IPS-20b (cell line): ENCODE data around the gene FOXR1.
A peak's percentile ranks its signal among the peaks of the same experiment; 100 is the strongest.
"Not testable (repeated sequence)": the region's sequence is repeated elsewhere in the genome, so short reads cannot be mapped to it uniquely, and the experiment has no call there.

Experiments
- H3K27ac ChIP-seq: one replicate; pipeline ENCODE4 v1.5.1; 2013; ENCODE audit warnings: low read length
- H3K27me3 ChIP-seq: 2 replicates; pipeline ENCODE4 v1.6.1; 2013; ENCODE audit warnings: mild to moderate bottlenecking, low read length, inconsistent platforms; ENCODE audit not compliant: insufficient read depth
- H3K36me3 ChIP-seq: 2 replicates; pipeline ENCODE4 v1.6.1; 2013; ENCODE audit warnings: low read depth, mild to moderate bottlenecking, inconsistent platforms, low read length, moderate library complexity; ENCODE audit not compliant: insufficient read depth
- H3K4me1 ChIP-seq: 2 replicates; pipeline ENCODE4 v1.6.1; 2013; ENCODE audit warnings: mild to moderate bottlenecking, control low read depth, inconsistent platforms, low read length, moderate library complexity; ENCODE audit not compliant: insufficient read depth
- H3K4me3 ChIP-seq: 2 replicates; pipeline ENCODE4 v1.5.1; 2013; ENCODE audit warnings: mild to moderate bottlenecking, low read length, inconsistent platforms
- H3K9ac ChIP-seq: 2 replicates; pipeline ENCODE4 v1.6.1; 2013; ENCODE audit warnings: low read depth, mild to moderate bottlenecking, inconsistent platforms, low read length, moderate library complexity
- H3K9me3 ChIP-seq: 2 replicates; pipeline ENCODE4 v1.6.1; 2013; ENCODE audit warnings: mild to moderate bottlenecking, low read depth, low read length, inconsistent platforms; ENCODE audit not compliant: insufficient read depth

FOXR1 gene

DNA sequence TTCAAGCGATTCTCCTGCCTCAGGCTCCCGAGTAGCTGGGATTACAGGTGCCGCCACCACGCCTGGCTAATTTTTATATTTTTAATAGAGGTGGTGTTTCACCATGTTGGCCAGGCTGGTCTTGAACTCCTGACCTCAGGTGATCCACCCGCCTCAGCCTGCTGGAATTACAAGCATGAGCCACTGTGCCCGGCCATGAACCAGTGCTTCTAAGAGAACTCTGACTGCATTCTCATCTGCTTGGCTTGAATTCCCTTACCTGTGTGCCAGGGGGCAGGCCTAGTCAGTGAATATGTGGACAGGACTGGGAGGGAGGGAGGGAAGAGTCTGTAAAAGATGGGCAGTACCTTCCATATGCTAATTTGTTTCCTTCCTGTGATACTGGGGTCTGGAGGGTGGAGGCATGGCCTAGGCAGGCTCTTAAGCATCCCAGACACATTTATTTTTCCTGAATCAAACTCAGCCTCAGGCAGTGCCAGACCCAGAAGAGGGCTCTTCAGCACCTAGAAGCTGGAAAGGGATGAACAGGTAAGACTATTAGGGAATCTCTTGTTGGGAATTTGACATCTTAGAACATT is 40.0 kb downstream of the FOXR1 start:
- Histone ChIP-seq H3K4me1 (peaks cover 2% of the 10 kb centered on the region; the same call in 1 of the 2 replicates), H3K4me3 (no peak overlapping the region), H3K9me3 (no peaks in the 10 kb centered on the region), H3K9ac (no peak overlapping the region), H3K27ac (no peak overlapping the region), H3K36me3 (peaks cover 90% of the 10 kb centered on the region), H3K27me3 (no peaks in the 10 kb centered on the region)

DNA sequence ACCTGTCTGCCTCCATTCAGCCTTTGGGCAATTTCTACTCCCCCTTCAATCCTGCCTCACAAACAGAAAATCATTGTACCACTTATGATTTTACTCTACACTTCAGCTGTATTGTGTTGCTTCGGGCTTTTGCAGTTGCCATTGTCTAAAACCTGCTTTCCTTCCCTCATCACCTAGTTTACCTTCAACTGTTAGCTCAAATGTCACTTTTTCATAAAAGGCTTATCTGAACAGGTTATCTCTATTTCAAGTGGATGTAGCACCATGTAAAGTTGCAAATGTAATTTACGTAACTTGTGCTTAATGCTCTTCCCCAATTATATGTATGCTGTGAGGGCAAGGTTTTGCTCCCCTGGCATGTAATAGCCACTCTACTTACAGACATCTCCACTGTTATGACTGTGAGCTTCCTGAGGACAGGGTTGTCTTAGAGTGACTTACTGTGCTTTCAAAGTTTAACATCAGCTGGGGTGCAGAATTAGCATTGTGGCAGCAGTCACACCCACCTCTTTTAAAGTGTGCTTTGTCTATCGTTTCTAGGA is 41.1 kb downstream of the FOXR1 start:
- Histone ChIP-seq H3K4me1 (peaks cover 5% of the 10 kb centered on the region; the same call in 1 of the 2 replicates), H3K9ac (no peak overlapping the region), H3K27ac (no peak overlapping the region), H3K27me3 (no peaks in the 10 kb centered on the region), H3K36me3 (peaks cover 91% of the 10 kb centered on the region), H3K9me3 (no peaks in the 10 kb centered on the region), H3K4me3 (no peak overlapping the region)

GRCh38 chr11:119014209-119014924 is 42.8 kb downstream of the FOXR1 start:
- H3K9me3 ChIP-seq, result no peaks in the 10 kb centered on the region
- H3K4me1 ChIP-seq, result peaks cover 5% of the 10 kb centered on the region; the same call in 1 of the 2 replicates
- H3K27ac ChIP-seq, result no peak overlapping the region
- H3K27me3 ChIP-seq, result no peaks in the 10 kb centered on the region
- peaks cover 81% of the 10 kb centered on the region for H3K36me3 ChIP-seq
- H3K9ac ChIP-seq, result no peak overlapping the region
- no peak overlapping the region for H3K4me3 ChIP-seq

DNA sequence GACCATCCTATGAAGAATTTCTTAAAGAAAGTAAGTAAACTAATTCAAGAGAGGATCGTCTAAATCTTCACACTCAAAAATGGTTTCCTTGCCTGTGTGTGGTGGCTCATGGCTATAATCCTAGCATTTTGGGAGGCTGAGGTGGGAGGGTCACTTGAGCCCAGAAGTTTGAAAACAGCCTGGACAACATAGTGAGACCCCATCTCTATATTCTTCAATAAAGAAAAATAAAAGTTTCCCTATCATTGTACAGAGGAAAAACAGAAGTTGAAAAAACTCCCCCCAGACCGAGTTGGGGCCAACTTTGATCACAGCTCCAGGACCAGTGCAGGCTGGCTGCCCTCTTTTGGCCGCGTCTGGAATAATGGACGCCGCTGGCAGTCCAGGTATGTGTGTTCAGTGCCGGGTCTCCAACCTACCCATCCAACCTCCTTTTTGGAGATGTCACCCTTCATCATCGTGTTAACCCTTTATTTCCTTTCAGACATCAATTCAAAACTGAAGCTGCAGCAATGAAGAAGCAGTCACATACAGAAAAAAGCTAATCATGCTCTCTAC is 43.6 kb downstream of the FOXR1 start:
- no peak overlapping the region for H3K27ac ChIP-seq
- H3K9me3 ChIP-seq, result no peaks in the 10 kb centered on the region
- peaks cover 77% of the 10 kb centered on the region for H3K36me3 ChIP-seq
- no peaks in the 10 kb centered on the region for H3K27me3 ChIP-seq
- H3K4me1 ChIP-seq, result peaks cover 10% of the 10 kb centered on the region
- H3K4me3 ChIP-seq, result no peak overlapping the region
- H3K9ac ChIP-seq, result no peak overlapping the region

GRCh38 chr11:119016216-119017009 is 44.9 kb downstream of the FOXR1 start:
- Histone ChIP-seq H3K9me3 (no peaks in the 10 kb centered on the region), H3K27ac (no peak overlapping the region), H3K4me1 (peaks cover 10% of the 10 kb centered on the region), H3K27me3 (no peaks in the 10 kb centered on the region), H3K9ac (peak overlapping the region; percentile 99; the same call in 1 of the 2 replicates), H3K36me3 (peaks cover 73% of the 10 kb centered on the region), H3K4me3 (peak overlapping the region; percentile 85)

GRCh38 chr11:119017377-119017776 is 45.8 kb downstream of the FOXR1 start:
- not testable (repeated sequence) for H3K9me3 ChIP-seq, H3K27me3 ChIP-seq, H3K4me1 ChIP-seq
- peaks cover 73% of the 10 kb centered on the region for H3K36me3 ChIP-seq
- peak overlapping the region; percentile 96 for H3K27ac ChIP-seq
- H3K4me3 ChIP-seq, result peak overlapping the region; percentile 85
- H3K9ac ChIP-seq, result peak overlapping the region; percentile 99

DNA sequence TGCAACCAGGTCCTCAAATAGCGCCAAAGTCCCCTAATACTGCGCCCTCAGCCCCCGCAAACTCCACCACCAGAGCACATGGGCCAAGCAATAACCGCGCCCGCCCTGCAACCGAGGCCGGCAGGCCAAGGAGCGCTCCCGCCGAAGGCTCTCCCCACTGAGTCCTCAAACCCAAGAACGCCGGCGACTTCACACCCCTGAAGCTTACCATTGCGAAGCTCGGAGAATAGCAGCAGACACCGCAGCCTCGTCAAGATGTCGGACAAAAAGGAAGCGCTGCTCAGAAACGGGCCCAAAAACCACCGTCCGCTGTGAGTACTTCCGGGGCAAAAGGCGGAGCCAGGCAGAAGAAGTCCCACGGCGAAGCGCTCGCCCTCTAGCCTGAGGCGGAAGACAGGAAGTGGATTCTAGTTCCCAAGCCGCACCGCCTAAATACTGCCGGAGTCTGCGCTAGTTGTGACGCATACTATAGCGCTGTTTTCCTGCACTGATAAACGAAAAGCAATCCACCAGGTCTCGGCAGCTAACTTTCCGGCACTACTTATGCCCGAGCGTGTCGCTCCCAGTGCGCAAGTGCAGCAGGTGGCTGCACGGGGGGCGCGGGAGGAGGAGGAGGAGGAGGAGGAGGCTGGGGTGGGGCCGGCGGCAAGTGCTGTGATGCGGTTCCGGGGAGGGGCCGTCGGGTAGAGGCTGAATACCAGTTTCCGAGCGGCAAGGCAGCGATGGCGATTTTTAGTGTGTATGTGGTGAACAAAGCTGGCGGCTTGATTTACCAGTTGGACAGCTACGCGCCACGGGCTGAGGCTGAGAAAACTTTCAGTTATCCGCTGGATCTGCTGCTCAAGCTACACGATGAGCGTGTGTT is 46.7 kb downstream of the FOXR1 start, which contains the start of the genes RPS25 and TRAPPC4:
RPS25 (minus strand) TSS at position 270 of the 865 bp plus-strand sequence; CDS start at position 211, 59 bp downstream.
TRAPPC4 (plus strand) TSS at position 693 of the 865 bp plus-strand sequence; CDS start at position 723, 30 bp downstream.
- H3K9ac ChIP-seq, result peak within 1 kb of the TSS; percentile 99
- H3K36me3 ChIP-seq, result peaks cover 75% of the 10 kb centered on the region
- peak within 1 kb of the TSS; percentile 96 for H3K27ac ChIP-seq
- no peaks in the 10 kb centered on the region for H3K27me3 ChIP-seq
- H3K9me3 ChIP-seq, result no peaks in the 10 kb centered on the region
- H3K4me1 ChIP-seq, result peaks cover 10% of the 10 kb centered on the region
- peak within 1 kb of the TSS; percentile 85 for H3K4me3 ChIP-seq

DNA sequence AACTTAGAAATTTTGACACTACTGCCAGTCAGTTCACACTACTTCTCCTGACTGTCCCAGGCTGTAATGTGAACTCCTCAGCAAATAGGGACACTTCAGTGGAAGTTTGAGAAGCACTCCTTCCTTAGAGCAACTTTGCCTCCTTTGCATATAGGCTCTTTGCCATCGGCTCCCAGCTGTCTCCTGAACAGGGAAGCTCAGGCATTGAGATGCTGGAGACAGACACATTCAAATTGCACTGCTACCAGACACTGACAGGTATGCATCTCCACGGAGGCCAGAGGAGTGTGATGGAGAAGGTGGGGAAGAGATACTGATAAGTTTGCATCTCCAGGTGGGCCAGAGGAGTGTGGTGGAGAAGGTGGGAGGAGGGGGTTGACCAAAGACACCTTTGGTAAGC is 48.4 kb downstream of the FOXR1 start:
- H3K27ac ChIP-seq, result no peak overlapping the region
- no peaks in the 10 kb centered on the region for H3K9me3 ChIP-seq
- H3K4me1 ChIP-seq, result peaks cover 10% of the 10 kb centered on the region
- H3K4me3 ChIP-seq, result peak overlapping the region; percentile 85
- peak overlapping the region; percentile 99; the same call in 1 of the 2 replicates for H3K9ac ChIP-seq
- H3K27me3 ChIP-seq, result no peaks in the 10 kb centered on the region
- H3K36me3 ChIP-seq, result peaks cover 77% of the 10 kb centered on the region

DNA sequence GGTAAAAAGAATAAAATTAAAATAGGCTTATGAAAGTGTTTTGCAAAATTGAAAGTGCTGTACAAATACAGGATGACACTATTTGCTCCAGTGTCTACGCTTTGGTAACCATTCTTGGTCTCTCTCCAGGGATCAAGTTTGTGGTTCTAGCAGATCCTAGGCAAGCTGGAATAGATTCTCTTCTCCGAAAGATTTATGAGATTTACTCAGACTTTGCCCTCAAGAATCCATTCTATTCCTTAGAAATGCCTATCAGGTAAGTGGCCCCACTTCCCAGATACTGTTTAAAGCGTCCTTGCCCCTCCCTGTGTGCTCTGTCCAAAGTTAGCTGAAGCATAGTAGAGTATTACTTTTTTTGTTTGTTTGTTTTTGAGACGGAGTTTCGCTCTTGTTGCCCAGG is 50.1 kb downstream of the FOXR1 start:
- no peak overlapping the region for H3K9ac ChIP-seq
- H3K27ac ChIP-seq, result no peak overlapping the region
- H3K27me3 ChIP-seq, result no peaks in the 10 kb centered on the region
- peaks cover 76% of the 10 kb centered on the region for H3K36me3 ChIP-seq
- no peaks in the 10 kb centered on the region for H3K9me3 ChIP-seq
- H3K4me1 ChIP-seq, result peaks cover 7% of the 10 kb centered on the region
- H3K4me3 ChIP-seq, result no peak overlapping the region

DNA sequence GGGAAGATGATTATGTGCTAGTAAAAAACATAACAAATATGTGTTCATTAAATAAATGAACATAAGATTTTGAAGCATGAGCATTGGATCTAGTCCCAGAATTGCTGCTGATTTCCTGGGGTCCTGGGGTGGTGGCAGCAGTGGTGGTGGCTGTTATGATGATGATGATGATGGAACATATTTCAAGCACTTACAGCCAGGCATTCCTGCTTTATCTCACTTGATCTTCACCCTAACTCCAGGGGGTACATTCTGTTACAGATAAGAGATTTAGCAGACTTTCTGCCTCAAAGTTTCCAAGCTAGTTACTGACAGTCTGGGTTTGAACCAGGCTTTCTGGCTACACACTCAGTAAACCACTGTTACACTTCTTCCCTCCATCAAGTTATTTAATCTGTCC is 52.2 kb downstream of the FOXR1 start:
- Histone ChIP-seq H3K36me3 (peaks cover 83% of the 10 kb centered on the region), H3K4me1 (peaks cover 5% of the 10 kb centered on the region; the same call in 1 of the 2 replicates), H3K9me3 (no peaks in the 10 kb centered on the region), H3K27ac (no peak overlapping the region), H3K9ac (no peak overlapping the region), H3K4me3 (no peak overlapping the region), H3K27me3 (no peaks in the 10 kb centered on the region)
